Muscle of leg (tissue), 11 donors: Measurements from ENCODE around the gene SEMA4G. TPM values are rescaled to one million over a fixed set of nuclear protein-coding genes. Genes with fewer than 3 reads are reported as not detected.

ENCODE experiments used
- DNase-seq: peaks from one replicate; pipeline ENCODE4 v3.0.0; 2013
- H3K27ac ChIP-seq: one replicate; pipeline ENCODE4 v1.5.1; 2013; ENCODE audit warnings: mild to moderate bottlenecking, low read length, control low read depth
- H3K27me3 ChIP-seq: one replicate; pipeline ENCODE4 v1.6.1; 2013; ENCODE audit warnings: low read length; ENCODE audit not compliant: control insufficient read depth, insufficient read depth
- H3K36me3 ChIP-seq: one replicate; pipeline ENCODE4 v1.6.1; 2013; ENCODE audit warnings: low read length; ENCODE audit not compliant: control insufficient read depth, insufficient read depth
- H3K4me1 ChIP-seq: one replicate; pipeline ENCODE4 v1.6.1; 2013; ENCODE audit warnings: low read length; ENCODE audit not compliant: control insufficient read depth, insufficient read depth
- H3K4me3 ChIP-seq: one replicate; pipeline ENCODE4 v1.5.1; 2013; ENCODE audit warnings: low read length, control low read depth
- H3K9me3 ChIP-seq: replicated peaks from 2 replicates; pipeline ENCODE4 v1.6.1; 2013; ENCODE audit warnings: low read depth, low read length; ENCODE audit not compliant: control insufficient read depth
- WGBS: methylation state at CpG from one replicate; pipeline ENCODE4 v1.1.5; 2013; ENCODE audit warnings: missing lambda C conversion rate; ENCODE audit not compliant: insufficient coverage; 5-methylcytosine and 5-hydroxymethylcytosine counted together
- polyA plus RNA-seq, 8 donors: library from polyadenylated mRNA; unstranded; fragments of 120-200 nt; gene quantifications; one replicate each; pipeline versions ENCODE4 v1.2.1 to v1.2.3, GENCODE V29; 2013; ENCODE audit warnings: inconsistent platforms in 1 of 8, low replicate concordance in 1 of 8; ENCODE audit not compliant: insufficient read length in 8 of 8, insufficient read depth in 1 of 8
- total RNA-seq: library from RNA; stranded (reverse); fragments of 120-200 nt; gene quantifications from one replicate; pipeline ENCODE4 v1.2.4, GENCODE V29; 2013

SEMA4G gene
- total and polyA plus RNA-seq, 9 donors: 1.2 to 12.9 (median 6.9) TPM

GRCh38 chr10:100945754-100946153 is 23.6 kb upstream of the SEMA4G start:
- DNase-seq: no peak
- no peaks in the 10 kb centered on the region for H3K27me3 ChIP-seq
- H3K4me3 ChIP-seq: no peak overlapping the region
- no peak overlapping the region for H3K27ac ChIP-seq
- H3K9me3 ChIP-seq: no peaks in the 10 kb centered on the region
- H3K36me3 ChIP-seq: peaks cover 43% of the 10 kb centered on the region
- H3K4me1 ChIP-seq: no peaks in the 10 kb centered on the region

- no peak overlapping the region for H3K4me3 ChIP-seq
- DNase-seq: no peak
- H3K27me3 ChIP-seq: no peaks in the 10 kb centered on the region
- H3K9me3 ChIP-seq: no peaks in the 10 kb centered on the region
- 90% methylated on average over 2 of the region's 3 CpGs for WGBS
- no peak overlapping the region for H3K27ac ChIP-seq
- H3K36me3 ChIP-seq: peaks cover 39% of the 10 kb centered on the region
- H3K4me1 ChIP-seq: no peaks in the 10 kb centered on the region
Measured at GRCh38 chr10:100948916-100949315, 20.4 kb upstream of the SEMA4G start.

GRCh38 chr10:100960251-100960650 is 9.1 kb upstream of the SEMA4G start:
- Histone ChIP-seq H3K36me3 (peaks cover 29% of the 10 kb centered on the region), H3K9me3 (no peaks in the 10 kb centered on the region), H3K4me1 (no peaks in the 10 kb centered on the region), H3K27me3 (no peaks in the 10 kb centered on the region), H3K27ac (no peak overlapping the region), H3K4me3 (no peak overlapping the region)
- no peak for DNase-seq

- H3K4me3 ChIP-seq: no peak overlapping the region
- WGBS: no CpG with 5 or more reads among the region's 4 CpGs
- no peak overlapping the region for H3K27ac ChIP-seq
- no peaks in the 10 kb centered on the region for H3K4me1 ChIP-seq
- DNase-seq: no peak
- peaks cover 39% of the 10 kb centered on the region for H3K36me3 ChIP-seq
- no peaks in the 10 kb centered on the region for H3K9me3 ChIP-seq
- no peaks in the 10 kb centered on the region for H3K27me3 ChIP-seq
Measured at GRCh38 chr10:100962351-100963080, 6.8 kb upstream of the SEMA4G start.

- WGBS: no CpG with 5 or more reads among the region's 1 CpG
- Histone ChIP-seq H3K27me3 (no peaks in the 10 kb centered on the region), H3K4me1 (peaks cover 6% of the 10 kb centered on the region), H3K27ac (no peak overlapping the region), H3K4me3 (no peak overlapping the region), H3K36me3 (peaks cover 36% of the 10 kb centered on the region), H3K9me3 (no peaks in the 10 kb centered on the region)
- DNase-seq: no peak
Measured at GRCh38 chr10:100963826-100964225, 5.5 kb upstream of the SEMA4G start.

GRCh38 chr10:100965820-100966219 is 3.5 kb upstream of the SEMA4G start:
- peaks cover 4% of the 10 kb centered on the region for H3K27me3 ChIP-seq
- peaks cover 16% of the 10 kb centered on the region for H3K4me1 ChIP-seq
- WGBS: 90% methylated on average over 2 of the region's 5 CpGs
- H3K9me3 ChIP-seq: no peaks in the 10 kb centered on the region
- no peak for DNase-seq
- no peak overlapping the region for H3K27ac ChIP-seq
- H3K36me3 ChIP-seq: peaks cover 36% of the 10 kb centered on the region
- H3K4me3 ChIP-seq: no peak overlapping the region

- Histone ChIP-seq H3K27ac (no peak overlapping the region), H3K27me3 (peaks cover 4% of the 10 kb centered on the region), H3K4me1 (peaks cover 16% of the 10 kb centered on the region), H3K36me3 (peaks cover 33% of the 10 kb centered on the region), H3K9me3 (no peaks in the 10 kb centered on the region), H3K4me3 (no peak overlapping the region)
- DNase-seq: no peak
- no CpG with 5 or more reads among the region's 2 CpGs for WGBS
Measured at GRCh38 chr10:100966887-100967286, 2.4 kb upstream of the SEMA4G start.

- Histone ChIP-seq H3K9me3 (no peaks in the 10 kb centered on the region), H3K4me1 (peaks cover 16% of the 10 kb centered on the region), H3K4me3 (no peak overlapping the region), H3K27ac (no peak overlapping the region), H3K36me3 (peaks cover 33% of the 10 kb centered on the region), H3K27me3 (peaks cover 4% of the 10 kb centered on the region)
- DNase-seq: no peak
- WGBS: 89% methylated on average over 1 of the region's 2 CpGs
Measured at GRCh38 chr10:100967332-100967731, 2.0 kb upstream of the SEMA4G start.

- H3K9me3 ChIP-seq: no peaks in the 10 kb centered on the region
- H3K4me1 ChIP-seq: peaks cover 16% of the 10 kb centered on the region
- no peak overlapping the region for H3K27ac ChIP-seq
- H3K27me3 ChIP-seq: peaks cover 4% of the 10 kb centered on the region
- WGBS: no CpG with 5 or more reads among the region's 2 CpGs
- no peak for DNase-seq
- H3K36me3 ChIP-seq: peaks cover 29% of the 10 kb centered on the region
- no peak overlapping the region for H3K4me3 ChIP-seq
Measured at GRCh38 chr10:100968062-100968736, 1.1 kb upstream of the SEMA4G start.

- Histone ChIP-seq H3K9me3 (no peaks in the 10 kb centered on the region), H3K36me3 (peaks cover 32% of the 10 kb centered on the region), H3K4me3 (peak overlapping the region; percentile 54), H3K27ac (no peak overlapping the region), H3K4me1 (peaks cover 16% of the 10 kb centered on the region), H3K27me3 (peaks cover 4% of the 10 kb centered on the region)
- WGBS: 8% methylated on average over 5 of the region's 9 CpGs
- DNase-seq: no peak
Measured at GRCh38 chr10:100968863-100969186, 479 bp upstream of the SEMA4G start.
